Tibial nerve (tissue), 4 donors: ENCODE results near the gene CLASP2. TPM values are rescaled to one million over a fixed set of nuclear protein-coding genes. Genes with fewer than 3 reads are reported as not detected.

ENCODE experiments used
- DNase-seq, 2 donors: peaks; one replicate each; pipeline ENCODE4 v3.0.0-alpha.2; 2019; ENCODE audit warnings: low spot score in 2 of 2
- H3K27ac ChIP-seq, 4 donors: fragments of 200-600 bp; sonication (generic) in 3 of 4; one replicate each; pipeline ENCODE4 v1.5.1; 2017 to 2019; ENCODE audit warnings: mild to moderate bottlenecking in 1 of 4
- H3K27me3 ChIP-seq, 2 donors: fragments of 200-600 bp; sonication (generic) in 1 of 2; one replicate each; pipeline versions ENCODE4 v1.5.1 to v1.6.0; 2017 to 2019
- H3K36me3 ChIP-seq, 3 donors: fragments of 200-600 bp; sonication (generic); one replicate each; pipeline ENCODE4 v1.5.1; 2018 to 2019
- H3K4me1 ChIP-seq, 4 donors: fragments of 200-600 bp; sonication (generic) in 3 of 4; one replicate each; pipeline ENCODE4 v1.5.1; 2017 to 2019
- H3K4me3 ChIP-seq, 4 donors: fragments of 200-600 bp; sonication (generic) in 3 of 4; one replicate each; pipeline ENCODE4 v1.5.1; 2017 to 2019; ENCODE audit warnings: mild to moderate bottlenecking in 1 of 4, moderate library complexity in 1 of 4
- H3K9me3 ChIP-seq, 4 donors: fragments of 200-600 bp; sonication (generic) in 3 of 4; one replicate each; pipeline ENCODE4 v1.5.1; 2017 to 2019
- CTCF ChIP-seq, 5 experiments: fragments of 200-600 bp in 3 of 5; fragments of 450-650 bp in 2 of 5; sonication (generic) in 3 of 5; IDR thresholded peaks; one replicate each; pipeline ENCODE4 v1.5.1; 2016 to 2019; ENCODE audit warnings: antibody characterized with exemption in 5 of 5, mild to moderate bottlenecking in 3 of 5, moderate library complexity in 2 of 5
- EP300 ChIP-seq, 2 donors: sonication (generic); formaldehyde crosslinking; IDR thresholded peaks; one replicate each; pipeline ENCODE4 v1.6.1; 2017; ENCODE audit warnings: antibody characterized with exemption in 2 of 2, mild to moderate bottlenecking in 1 of 2
- POLR2A ChIP-seq, 2 donors: fragments of 450-650 bp; IDR thresholded peaks; one replicate each; pipeline ENCODE4 v1.6.1; 2017; ENCODE audit warnings: antibody characterized with exemption in 2 of 2, mild to moderate bottlenecking in 2 of 2, moderate library complexity in 2 of 2
- WGBS, 2 donors: methylation state at CpG; one replicate each; pipeline ENCODE4 v1.1.5; 2018; 5-methylcytosine and 5-hydroxymethylcytosine counted together
- total RNA-seq, 4 donors: library from RNA; depleted of rRNA; stranded (reverse); fragments of >200 nt; gene quantifications; one replicate each; pipeline ENCODE4 v1.1.0, GENCODE V29; 2016

The CLASP2 gene
- total RNA-seq, 4 donors from 2014 or later: 95.1 to 161 (median 106) TPM

GRCh38 chr3:33650495-33650894 lies 67.6 kb downstream of the CLASP2 start:
- no peak overlapping the region for H3K4me3 ChIP-seq
- H3K4me1 ChIP-seq: peaks cover 2 to 72% (median 9%) of the 10 kb centered on the region in 4 donors
- 82 to 98% methylated on average over 1 of the region's 1 CpG for WGBS, 2 donors
- H3K9me3 ChIP-seq: no peaks in the 10 kb centered on the region
- peak overlapping the region in 1 of 4 donors; percentile 26 for H3K27ac ChIP-seq
- H3K36me3 ChIP-seq: peaks cover 0 to 5% (median 0%) of the 10 kb centered on the region in 3 donors
- no peaks in the 10 kb centered on the region for H3K27me3 ChIP-seq
- no peak for DNase-seq
- TF ChIP-seq EP300 (IDR thresholded peaks at IDR 0.05): no peak
- TF ChIP-seq CTCF (IDR thresholded peaks at IDR 0.05): no peak

- WGBS, 2 donors: 89 to 90% methylated on average over 1 of the region's 1 CpG
- Histone ChIP-seq H3K9me3 (no peaks in the 10 kb centered on the region), H3K27me3 (no peaks in the 10 kb centered on the region), H3K4me3 (no peak overlapping the region), H3K36me3 (peaks cover 0 to 12% (median 0%) of the 10 kb centered on the region in 3 donors), H3K27ac (peak overlapping the region in 1 of 4 donors; percentile 30), H3K4me1 (peaks cover 3 to 76% (median 9%) of the 10 kb centered on the region in 4 donors)
- no peak for DNase-seq
- TF ChIP-seq POLR2A (IDR thresholded peaks at IDR 0.05): no peak
Measured at GRCh38 chr3:33648793-33649192, 69.3 kb downstream of the CLASP2 start.

- Histone ChIP-seq H3K36me3 (peaks cover 0 to 12% (median 0%) of the 10 kb centered on the region in 3 donors), H3K4me1 (peaks cover 0 to 62% (median 4%) of the 10 kb centered on the region in 4 donors), H3K27me3 (no peaks in the 10 kb centered on the region), H3K4me3 (no peak overlapping the region), H3K27ac (no peak overlapping the region), H3K9me3 (no peaks in the 10 kb centered on the region)
- WGBS, 2 donors: 75 to 76% methylated on average over 1 of the region's 1 CpG
- no peak for DNase-seq
- TF ChIP-seq CTCF (IDR thresholded peaks at IDR 0.05) (no peak), POLR2A (IDR thresholded peaks at IDR 0.05) (no peak), EP300 (IDR thresholded peaks at IDR 0.05) (no peak)
Measured at GRCh38 chr3:33646406-33646805, 71.6 kb downstream of the CLASP2 start.

GRCh38 chr3:33645060-33645647 lies 72.9 kb downstream of the CLASP2 start:
- TF ChIP-seq EP300 (IDR thresholded peaks at IDR 0.05): no peak
- TF ChIP-seq POLR2A (IDR thresholded peaks at IDR 0.05): peak in 1 of 2 donors; percentile 13
- no peak for TF ChIP-seq CTCF (IDR thresholded peaks at IDR 0.05)
- peaks cover 0 to 12% (median 0%) of the 10 kb centered on the region in 3 donors for H3K36me3 ChIP-seq
- no peaks in the 10 kb centered on the region for H3K27me3 ChIP-seq
- DNase-seq: no peak
- H3K27ac ChIP-seq: peak overlapping the region in 2 of 4 donors; percentile 33 to 47
- peaks cover 0 to 57% (median 4%) of the 10 kb centered on the region in 4 donors for H3K4me1 ChIP-seq
- H3K4me3 ChIP-seq: peak overlapping the region in 3 of 4 donors; percentile 3 to 41 (median 25)
- 37% methylated on average over 5 of the region's 5 CpGs for WGBS, 2 donors
- H3K9me3 ChIP-seq: no peaks in the 10 kb centered on the region

- peak overlapping the region in 1 of 4 donors; percentile 39 for H3K27ac ChIP-seq
- no peaks in the 10 kb centered on the region for H3K9me3 ChIP-seq
- no peak overlapping the region for H3K4me3 ChIP-seq
- no peak for DNase-seq
- WGBS, 2 donors: 63 to 68% methylated on average over 4 of the region's 4 CpGs
- peaks cover 0 to 12% (median 0%) of the 10 kb centered on the region in 3 donors for H3K36me3 ChIP-seq
- peaks cover 0 to 52% (median 4%) of the 10 kb centered on the region in 4 donors for H3K4me1 ChIP-seq
- TF ChIP-seq EP300 (IDR thresholded peaks at IDR 0.05) (no peak), CTCF (IDR thresholded peaks at IDR 0.05) (no peak), POLR2A (IDR thresholded peaks at IDR 0.05) (no peak)
- no peaks in the 10 kb centered on the region for H3K27me3 ChIP-seq
Measured at GRCh38 chr3:33644582-33644981, 73.5 kb downstream of the CLASP2 start.
